Right lobe of liver (tissue), 4 donors: ENCODE results near the gene RARB.

Source experiments
- POLR2A ChIP-seq: fragments of 450-650 bp; IDR thresholded peaks from one replicate; pipeline ENCODE4 v1.6.1; 2017; ENCODE audit warnings: antibody characterized with exemption, mild to moderate bottlenecking
- TF ChIP-seq, protein P1 (sequence below), 4 donors: fragments of 200-600 bp in 3 of 4; fragments of 450-650 bp in 1 of 4; IDR thresholded peaks; one replicate each; pipeline versions ENCODE4 v1.5.1 to v1.8.0; 2016 to 2022; ENCODE audit warnings: antibody characterized with exemption in 4 of 4, mild to moderate bottlenecking in 2 of 4
- donor health status: DM: no; HTN: no; CAD: no.
- donor health status: DM: no; HTN: no; CAD: no.
- donor health status: DM: no; HTN: yes; CAD: no.

- TF ChIP-seq, protein P1, sequence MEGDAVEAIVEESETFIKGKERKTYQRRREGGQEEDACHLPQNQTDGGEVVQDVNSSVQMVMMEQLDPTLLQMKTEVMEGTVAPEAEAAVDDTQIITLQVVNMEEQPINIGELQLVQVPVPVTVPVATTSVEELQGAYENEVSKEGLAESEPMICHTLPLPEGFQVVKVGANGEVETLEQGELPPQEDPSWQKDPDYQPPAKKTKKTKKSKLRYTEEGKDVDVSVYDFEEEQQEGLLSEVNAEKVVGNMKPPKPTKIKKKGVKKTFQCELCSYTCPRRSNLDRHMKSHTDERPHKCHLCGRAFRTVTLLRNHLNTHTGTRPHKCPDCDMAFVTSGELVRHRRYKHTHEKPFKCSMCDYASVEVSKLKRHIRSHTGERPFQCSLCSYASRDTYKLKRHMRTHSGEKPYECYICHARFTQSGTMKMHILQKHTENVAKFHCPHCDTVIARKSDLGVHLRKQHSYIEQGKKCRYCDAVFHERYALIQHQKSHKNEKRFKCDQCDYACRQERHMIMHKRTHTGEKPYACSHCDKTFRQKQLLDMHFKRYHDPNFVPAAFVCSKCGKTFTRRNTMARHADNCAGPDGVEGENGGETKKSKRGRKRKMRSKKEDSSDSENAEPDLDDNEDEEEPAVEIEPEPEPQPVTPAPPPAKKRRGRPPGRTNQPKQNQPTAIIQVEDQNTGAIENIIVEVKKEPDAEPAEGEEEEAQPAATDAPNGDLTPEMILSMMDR (IDR thresholded peaks at IDR 0.05): no peak
- no peak for TF ChIP-seq POLR2A
Observed at GRCh38 chr3:25510797-25511196, 82.7 kb downstream of the RARB start.
